ENCODE results near the gene VPS11. TPM values are rescaled to one million over a fixed set of nuclear protein-coding genes. Genes with fewer than 3 reads are reported as not detected.

Gene VPS11
- polyA plus RNA-seq, 1 donor from 2014 or later = 24.8 TPM

DNA sequence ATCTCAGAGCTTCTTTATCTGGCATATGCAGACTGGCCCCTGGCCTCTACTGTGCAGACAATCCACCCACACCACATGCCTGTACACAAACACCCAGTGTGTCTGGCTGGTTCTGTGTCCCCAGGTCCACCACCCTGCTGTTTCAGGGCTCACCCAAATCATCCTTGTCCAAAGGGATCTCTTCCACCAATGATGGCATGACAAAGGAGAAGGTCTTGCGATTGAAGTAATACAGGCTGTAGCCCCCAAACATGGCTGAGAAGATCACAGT lies 38.6 kb upstream of the VPS11 start:
- H3K27me3 ChIP-seq (ENCODE audit: insufficient read depth, low read depth, low read length) = no peaks in the 10 kb centered on the region
- no peak overlapping the region for H2AFZ ChIP-seq (ENCODE audit: low read depth, low read length)
- no peaks in the 10 kb centered on the region for H3K36me3 ChIP-seq (ENCODE audit: insufficient read depth, low read length)
- H3F3A ChIP-seq (ENCODE audit: insufficient read depth, low read length, poor library complexity, severe bottlenecking) = no peaks in the 10 kb centered on the region
- H3K79me2 ChIP-seq (replicated peaks; ENCODE audit: insufficient read depth, low read length) = peaks cover 9% of the 10 kb centered on the region
- H3K4me3 ChIP-seq (ENCODE audit: low read length) = peak overlapping the region; percentile 99
- H3K9me2 ChIP-seq (ENCODE audit: insufficient read depth, low read length) = no peaks in the 10 kb centered on the region
- H3K9ac ChIP-seq (ENCODE audit: low read length) = no peak overlapping the region
- H3K27ac ChIP-seq (ENCODE audit: low read length) = no peak overlapping the region
- no peaks in the 10 kb centered on the region for H3K9me3 ChIP-seq (ENCODE audit: low read length)
- no peaks in the 10 kb centered on the region for H4K20me1 ChIP-seq (ENCODE audit: insufficient read depth)
- H3K4me2 ChIP-seq (ENCODE audit: low read length) = peak overlapping the region; percentile 97
- TF ChIP-seq SMC3 (conservative IDR thresholded peaks at IDR 0.05; ENCODE audit: poor library complexity) = no peak
- TF ChIP-seq CTCF (IDR thresholded peaks at IDR 0.05; ENCODE audit: poor library complexity, severe bottlenecking) = no peak
- no peak for TF ChIP-seq RAD21 (conservative IDR thresholded peaks at IDR 0.05)
- TF ChIP-seq, protein P1, sequence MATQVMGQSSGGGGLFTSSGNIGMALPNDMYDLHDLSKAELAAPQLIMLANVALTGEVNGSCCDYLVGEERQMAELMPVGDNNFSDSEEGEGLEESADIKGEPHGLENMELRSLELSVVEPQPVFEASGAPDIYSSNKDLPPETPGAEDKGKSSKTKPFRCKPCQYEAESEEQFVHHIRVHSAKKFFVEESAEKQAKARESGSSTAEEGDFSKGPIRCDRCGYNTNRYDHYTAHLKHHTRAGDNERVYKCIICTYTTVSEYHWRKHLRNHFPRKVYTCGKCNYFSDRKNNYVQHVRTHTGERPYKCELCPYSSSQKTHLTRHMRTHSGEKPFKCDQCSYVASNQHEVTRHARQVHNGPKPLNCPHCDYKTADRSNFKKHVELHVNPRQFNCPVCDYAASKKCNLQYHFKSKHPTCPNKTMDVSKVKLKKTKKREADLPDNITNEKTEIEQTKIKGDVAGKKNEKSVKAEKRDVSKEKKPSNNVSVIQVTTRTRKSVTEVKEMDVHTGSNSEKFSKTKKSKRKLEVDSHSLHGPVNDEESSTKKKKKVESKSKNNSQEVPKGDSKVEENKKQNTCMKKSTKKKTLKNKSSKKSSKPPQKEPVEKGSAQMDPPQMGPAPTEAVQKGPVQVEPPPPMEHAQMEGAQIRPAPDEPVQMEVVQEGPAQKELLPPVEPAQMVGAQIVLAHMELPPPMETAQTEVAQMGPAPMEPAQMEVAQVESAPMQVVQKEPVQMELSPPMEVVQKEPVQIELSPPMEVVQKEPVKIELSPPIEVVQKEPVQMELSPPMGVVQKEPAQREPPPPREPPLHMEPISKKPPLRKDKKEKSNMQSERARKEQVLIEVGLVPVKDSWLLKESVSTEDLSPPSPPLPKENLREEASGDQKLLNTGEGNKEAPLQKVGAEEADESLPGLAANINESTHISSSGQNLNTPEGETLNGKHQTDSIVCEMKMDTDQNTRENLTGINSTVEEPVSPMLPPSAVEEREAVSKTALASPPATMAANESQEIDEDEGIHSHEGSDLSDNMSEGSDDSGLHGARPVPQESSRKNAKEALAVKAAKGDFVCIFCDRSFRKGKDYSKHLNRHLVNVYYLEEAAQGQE (IDR thresholded peaks at IDR 0.05; ENCODE audit: borderline replicate concordance) = no peak
- no peak for TF ChIP-seq MXI1 (conservative IDR thresholded peaks at IDR 0.05; ENCODE audit: poor library complexity, severe bottlenecking)
- TF ChIP-seq EZH2 (IDR thresholded peaks at IDR 0.05; ENCODE audit: borderline replicate concordance, insufficient read depth, low read length, poor library complexity, severe bottlenecking) = no peak
- no peak for TF ChIP-seq EP300 (conservative IDR thresholded peaks at IDR 0.05; ENCODE audit: poor library complexity, severe bottlenecking)
- TF ChIP-seq TAF1 (IDR thresholded peaks at IDR 0.05; ENCODE audit: low read depth) = no peak
- TF ChIP-seq POLR2AphosphoS5 (IDR thresholded peaks at IDR 0.05) = no peak

- Histone ChIP-seq H3K27me3 (ENCODE audit: insufficient read depth, low read depth, low read length) (no peaks in the 10 kb centered on the region), H3K9me2 (ENCODE audit: insufficient read depth, low read length) (no peaks in the 10 kb centered on the region), H2AFZ (ENCODE audit: low read depth, low read length) (no peak overlapping the region), H4K20me1 (ENCODE audit: insufficient read depth) (no peaks in the 10 kb centered on the region), H3K9ac (ENCODE audit: low read length) (peak overlapping the region; percentile 88), H3K27ac (ENCODE audit: low read length) (no peak overlapping the region), H3F3A (ENCODE audit: insufficient read depth, low read length, poor library complexity, severe bottlenecking) (no peaks in the 10 kb centered on the region), H3K79me2 (replicated peaks; ENCODE audit: insufficient read depth, low read length) (peaks cover 9% of the 10 kb centered on the region), H3K4me3 (ENCODE audit: low read length) (peak overlapping the region; percentile 99), H3K9me3 (ENCODE audit: low read length) (no peaks in the 10 kb centered on the region), H3K36me3 (ENCODE audit: insufficient read depth, low read length) (no peaks in the 10 kb centered on the region), H3K4me2 (ENCODE audit: low read length) (peak overlapping the region; percentile 97)
- TF ChIP-seq CTCF (IDR thresholded peaks at IDR 0.05; ENCODE audit: poor library complexity, severe bottlenecking) = no peak
- no peak for TF ChIP-seq TAF1 (IDR thresholded peaks at IDR 0.05; ENCODE audit: low read depth)
- no peak for TF ChIP-seq RAD21 (conservative IDR thresholded peaks at IDR 0.05)
- no peak for TF ChIP-seq MXI1 (conservative IDR thresholded peaks at IDR 0.05; ENCODE audit: poor library complexity, severe bottlenecking)
Observed at GRCh38 chr11:119029340-119030028, 38.1 kb upstream of the VPS11 start.

All from neural cell (in vitro differentiated cells).